B cell (primary cell): ENCODE results near the gene ETV2.

Experiments
- CTCF ChIP-seq: fragments of 200-600 bp; IDR thresholded peaks from one replicate; pipeline ENCODE4 v1.8.0; 2022; ENCODE audit warnings: antibody characterized with exemption, mild to moderate bottlenecking
- EZH2 ChIP-seq: IDR thresholded peaks from 2 replicates; pipeline ENCODE4 v1.6.1; 2012; ENCODE audit warnings: borderline replicate concordance, low read depth, mild to moderate bottlenecking, moderate library complexity, low read length; ENCODE audit not compliant: insufficient read depth, poor library complexity, severe bottlenecking

- TF ChIP-seq CTCF, result no peak
- no peak for TF ChIP-seq EZH2
These were observed 12.8 kb upstream of the ETV2 start, which contains the start of gene RBM42 for GRCh38 chr19:35628565-35629331.
